K562 (cell line): ENCODE data around the gene ACTN1. TPM values are rescaled to one million over a fixed set of nuclear protein-coding genes. Genes with fewer than 3 reads are reported as not detected.

Source experiments
- CBX2 ChIP-seq: fragments of 200-600 bp; sonication (generic); IDR thresholded peaks from one replicate; pipeline ENCODE4 v1.6.1; 2012; ENCODE audit warnings: mild to moderate bottlenecking, low read length, inconsistent platforms; ENCODE audit not compliant: insufficient read depth, poor library complexity, severe bottlenecking
- HDAC3 ChIP-seq: fragments of 450-650 bp; IDR thresholded peaks from 2 replicates; pipeline ENCODE4 v1.6.1; 2018; ENCODE audit warnings: borderline replicate concordance, mild to moderate bottlenecking, moderate library complexity; ENCODE audit not compliant: partially characterized antibody
- HDGF ChIP-seq: fragments of 450-650 bp; IDR thresholded peaks from 2 replicates; pipeline ENCODE4 v1.6.1; 2016
- SMC3 ChIP-seq: conservative IDR thresholded peaks from 2 replicates; pipeline ENCODE4 v1.6.1; 2011; ENCODE audit warnings: low read depth, low read length, improper control_type of control experiment; ENCODE audit not compliant: insufficient read depth
- U2AF1 ChIP-seq: fragments of 200-400 bp; formaldehyde crosslinking; optimal IDR thresholded peaks from 2 replicates; pipeline ENCODE3; 2017; ENCODE audit warnings: mild to moderate bottlenecking, low read depth, low read length, moderate library complexity
- ZC3H8 ChIP-seq: fragments of 450-650 bp; IDR thresholded peaks from 2 replicates; pipeline ENCODE4 v1.6.1; 2017
- ZNF133 ChIP-seq: fragments of 250-450 bp; sonication (Bioruptor Pico); IDR thresholded peaks from 2 replicates; pipeline ENCODE4 v1.4.0; 2020; ENCODE audit warnings: mild to moderate bottlenecking
- polyA plus RNA-seq, 8 experiments: library from polyadenylated mRNA; depleted of rRNA in 4 of 8; stranded (reverse) in 5 of 8; unstranded in 3 of 8; fragments of >200 nt; fragmentation: Nextera tagmentation in 2 of 8; fragmentation: Illumina TruSeq in 1 of 8; extraction: Ambion mirVana in 2 of 8; extraction: Trizol in 1 of 8; gene quantifications; 2 replicates each; pipeline versions ENCODE4 v1.2.1 to v1.2.3, GENCODE V29; 2011 to 2014; ENCODE audit warnings: inconsistent platforms in 1 of 8, missing spikeins in 1 of 8
- total RNA-seq, 7 experiments: library from RNA; depleted of rRNA in 6 of 7; stranded (reverse); fragments of >200 nt in 6 of 7; fragmentation: Illumina TruSeq in 2 of 7; extraction: Trizol in 2 of 7; gene quantifications; 2 replicates each; pipeline versions ENCODE4 v1.2.1 to v1.2.3, GENCODE V29; 2011 to 2021; ENCODE audit warnings: low replicate concordance in 1 of 7
- TF ChIP-seq, protein P1 (sequence below): IDR thresholded peaks from 3 replicates; pipeline ENCODE4 v1.6.1; 2011; ENCODE audit warnings: borderline replicate concordance, mild to moderate bottlenecking, moderate library complexity; ENCODE audit not compliant: insufficient read length; ENCODE audit errors: extremely low read depth
- TF ChIP-seq, protein P2 (sequence below): sonication (generic); formaldehyde crosslinking; IDR thresholded peaks from 2 replicates; pipeline ENCODE4 v1.8.1; 2023; ENCODE audit warnings: mild to moderate bottlenecking, missing genetic modification reagents
- TF ChIP-seq, protein P3 (sequence below): sonication (generic); formaldehyde crosslinking; IDR thresholded peaks from 2 replicates; pipeline ENCODE4 v1.8.0; 2022; ENCODE audit warnings: missing genetic modification reagents, mild to moderate bottlenecking, borderline replicate concordance

The ACTN1 gene
- total and polyA plus RNA-seq, 9 of the 15 experiments (the other 6 are each of a cell fraction or from before 2014, with no cell fraction given), result 2.2 to 67.7 (median 34.5) TPM

DNA sequence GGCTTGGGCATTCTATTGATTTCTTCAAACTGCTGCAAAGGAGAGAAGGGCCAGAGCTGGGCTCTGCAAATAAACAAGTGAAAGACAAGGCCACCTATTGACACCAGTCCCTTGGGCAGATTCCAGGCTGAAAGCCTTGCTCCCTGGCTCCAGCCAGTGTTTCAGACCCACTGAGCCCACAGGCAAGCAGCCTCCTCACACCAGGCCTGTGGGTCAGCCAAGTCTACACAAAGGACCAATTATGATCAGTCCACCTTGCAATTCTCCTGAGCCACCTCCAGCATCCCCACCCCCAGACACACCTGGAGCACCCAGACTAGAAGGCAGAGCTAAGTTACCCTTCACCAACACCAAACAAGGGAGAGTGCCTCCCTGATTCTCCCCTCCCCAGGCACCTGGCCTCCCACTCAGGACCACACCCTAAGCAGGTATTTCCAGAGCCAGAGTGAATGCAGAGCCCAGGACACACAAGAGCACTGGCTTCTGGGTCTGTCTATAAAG, 13.8 kb downstream of the ACTN1 start (continued):
- TF ChIP-seq, protein P1, sequence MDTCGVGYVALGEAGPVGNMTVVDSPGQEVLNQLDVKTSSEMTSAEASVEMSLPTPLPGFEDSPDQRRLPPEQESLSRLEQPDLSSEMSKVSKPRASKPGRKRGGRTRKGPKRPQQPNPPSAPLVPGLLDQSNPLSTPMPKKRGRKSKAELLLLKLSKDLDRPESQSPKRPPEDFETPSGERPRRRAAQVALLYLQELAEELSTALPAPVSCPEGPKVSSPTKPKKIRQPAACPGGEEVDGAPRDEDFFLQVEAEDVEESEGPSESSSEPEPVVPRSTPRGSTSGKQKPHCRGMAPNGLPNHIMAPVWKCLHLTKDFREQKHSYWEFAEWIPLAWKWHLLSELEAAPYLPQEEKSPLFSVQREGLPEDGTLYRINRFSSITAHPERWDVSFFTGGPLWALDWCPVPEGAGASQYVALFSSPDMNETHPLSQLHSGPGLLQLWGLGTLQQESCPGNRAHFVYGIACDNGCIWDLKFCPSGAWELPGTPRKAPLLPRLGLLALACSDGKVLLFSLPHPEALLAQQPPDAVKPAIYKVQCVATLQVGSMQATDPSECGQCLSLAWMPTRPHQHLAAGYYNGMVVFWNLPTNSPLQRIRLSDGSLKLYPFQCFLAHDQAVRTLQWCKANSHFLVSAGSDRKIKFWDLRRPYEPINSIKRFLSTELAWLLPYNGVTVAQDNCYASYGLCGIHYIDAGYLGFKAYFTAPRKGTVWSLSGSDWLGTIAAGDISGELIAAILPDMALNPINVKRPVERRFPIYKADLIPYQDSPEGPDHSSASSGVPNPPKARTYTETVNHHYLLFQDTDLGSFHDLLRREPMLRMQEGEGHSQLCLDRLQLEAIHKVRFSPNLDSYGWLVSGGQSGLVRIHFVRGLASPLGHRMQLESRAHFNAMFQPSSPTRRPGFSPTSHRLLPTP, result no peak
- TF ChIP-seq HDGF, result no peak
- TF ChIP-seq, protein P2, sequence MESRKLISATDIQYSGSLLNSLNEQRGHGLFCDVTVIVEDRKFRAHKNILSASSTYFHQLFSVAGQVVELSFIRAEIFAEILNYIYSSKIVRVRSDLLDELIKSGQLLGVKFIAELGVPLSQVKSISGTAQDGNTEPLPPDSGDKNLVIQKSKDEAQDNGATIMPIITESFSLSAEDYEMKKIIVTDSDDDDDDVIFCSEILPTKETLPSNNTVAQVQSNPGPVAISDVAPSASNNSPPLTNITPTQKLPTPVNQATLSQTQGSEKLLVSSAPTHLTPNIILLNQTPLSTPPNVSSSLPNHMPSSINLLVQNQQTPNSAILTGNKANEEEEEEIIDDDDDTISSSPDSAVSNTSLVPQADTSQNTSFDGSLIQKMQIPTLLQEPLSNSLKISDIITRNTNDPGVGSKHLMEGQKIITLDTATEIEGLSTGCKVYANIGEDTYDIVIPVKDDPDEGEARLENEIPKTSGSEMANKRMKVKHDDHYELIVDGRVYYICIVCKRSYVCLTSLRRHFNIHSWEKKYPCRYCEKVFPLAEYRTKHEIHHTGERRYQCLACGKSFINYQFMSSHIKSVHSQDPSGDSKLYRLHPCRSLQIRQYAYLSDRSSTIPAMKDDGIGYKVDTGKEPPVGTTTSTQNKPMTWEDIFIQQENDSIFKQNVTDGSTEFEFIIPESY (CRISPR knock-in tag), result no peak
- no peak for TF ChIP-seq U2AF1
- TF ChIP-seq, protein P3, sequence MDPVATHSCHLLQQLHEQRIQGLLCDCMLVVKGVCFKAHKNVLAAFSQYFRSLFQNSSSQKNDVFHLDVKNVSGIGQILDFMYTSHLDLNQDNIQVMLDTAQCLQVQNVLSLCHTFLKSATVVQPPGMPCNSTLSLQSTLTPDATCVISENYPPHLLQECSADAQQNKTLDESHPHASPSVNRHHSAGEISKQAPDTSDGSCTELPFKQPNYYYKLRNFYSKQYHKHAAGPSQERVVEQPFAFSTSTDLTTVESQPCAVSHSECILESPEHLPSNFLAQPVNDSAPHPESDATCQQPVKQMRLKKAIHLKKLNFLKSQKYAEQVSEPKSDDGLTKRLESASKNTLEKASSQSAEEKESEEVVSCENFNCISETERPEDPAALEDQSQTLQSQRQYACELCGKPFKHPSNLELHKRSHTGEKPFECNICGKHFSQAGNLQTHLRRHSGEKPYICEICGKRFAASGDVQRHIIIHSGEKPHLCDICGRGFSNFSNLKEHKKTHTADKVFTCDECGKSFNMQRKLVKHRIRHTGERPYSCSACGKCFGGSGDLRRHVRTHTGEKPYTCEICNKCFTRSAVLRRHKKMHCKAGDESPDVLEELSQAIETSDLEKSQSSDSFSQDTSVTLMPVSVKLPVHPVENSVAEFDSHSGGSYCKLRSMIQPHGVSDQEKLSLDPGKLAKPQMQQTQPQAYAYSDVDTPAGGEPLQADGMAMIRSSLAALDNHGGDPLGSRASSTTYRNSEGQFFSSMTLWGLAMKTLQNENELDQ (CRISPR knock-in tag), result no peak
- no peak for TF ChIP-seq SMC3
- no peak for TF ChIP-seq ZC3H8
- no peak for TF ChIP-seq ZNF133
- TF ChIP-seq HDAC3, result no peak
- TF ChIP-seq CBX2, result no peak
